ENCODE measurements around the gene STARD8.

The STARD8 gene

GRCh38 chrX:68753218-68753617, 105.8 kb downstream of the STARD8 start:
- no peak for DNase-seq

GRCh38 chrX:68754406-68754805, 106.9 kb downstream of the STARD8 start:
- no peak for DNase-seq

- DNase-seq, result no peak
Observed at GRCh38 chrX:68755616-68756125, 108.2 kb downstream of the STARD8 start.

GRCh38 chrX:68757331-68757730, 109.9 kb downstream of the STARD8 start:
- DNase-seq, result no peak

- no peak for DNase-seq
Observed at GRCh38 chrX:68757731-68758130, 110.3 kb downstream of the STARD8 start.

DNA sequence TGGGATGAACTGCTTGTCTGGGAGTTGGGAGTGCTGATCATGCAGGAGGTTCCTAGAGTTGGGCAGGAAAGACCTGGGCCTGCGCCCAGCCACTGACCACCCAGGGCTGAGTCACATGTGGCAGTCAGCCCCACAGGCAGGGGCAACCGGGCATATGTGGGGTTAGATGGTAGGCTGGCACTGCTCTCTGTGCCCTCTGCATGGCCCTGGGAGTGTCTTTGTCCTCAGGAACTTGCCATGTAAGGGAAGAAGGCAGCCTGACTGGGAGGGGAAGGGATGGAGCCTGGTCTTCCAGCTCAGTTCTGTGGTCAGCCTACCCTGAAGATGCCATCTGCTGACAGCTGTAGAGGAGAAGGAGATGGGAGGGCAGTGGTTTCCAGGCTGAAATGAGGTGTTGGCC, 111.2 kb downstream of the STARD8 start:
- DNase-seq, result no peak

GRCh38 chrX:68761086-68761485, 113.6 kb downstream of the STARD8 start:
- DNase-seq, result no peak

- no peak for DNase-seq
Observed at GRCh38 chrX:68762766-68763165, 115.3 kb downstream of the STARD8 start.

DNA sequence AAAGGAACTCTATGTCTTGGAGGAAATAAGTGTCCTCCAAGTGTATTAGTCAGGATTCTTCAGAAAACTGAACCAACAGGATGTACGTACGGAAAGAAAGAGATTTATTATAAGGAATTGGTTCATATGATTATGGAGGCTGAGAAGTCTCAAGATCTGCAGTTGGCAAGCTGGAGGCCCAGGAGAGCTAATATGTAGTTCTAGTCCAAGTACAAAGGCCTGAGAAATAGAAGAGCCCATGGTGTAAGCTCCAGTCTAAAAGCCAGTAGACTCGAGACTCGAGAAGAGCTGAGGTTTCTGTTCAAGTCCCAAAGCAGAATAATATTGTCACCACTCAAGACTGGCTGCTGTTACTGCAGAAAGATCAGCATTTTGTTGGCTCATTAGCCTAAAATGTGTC, 116.0 kb downstream of the STARD8 start:
- DNase-seq, result no peak
